ENCODE data around the gene SLC6A2. TPM values are rescaled to one million over a fixed set of nuclear protein-coding genes. Genes with fewer than 3 reads are reported as not detected.
"Not testable (repeated sequence)": the region's sequence is repeated elsewhere in the genome, so short reads cannot be mapped to it uniquely, and the experiment has no call there.

The SLC6A2 gene
- 2.3 TPM for total RNA-seq
- polyA plus RNA-seq (ENCODE audit: insufficient read depth in 1 of 8, insufficient read length in 8 of 8, low replicate concordance in 1 of 8), result 1 to 10 TPM in 6 of 8 donors, under 1 TPM in 2; 0.65 to 3.0 (median 1.6) TPM
- long read RNA-seq, donor 1, result 0 reads
- long read RNA-seq, donor 2, result 0 reads
- long read RNA-seq, donor 3, result 0 reads
- long read RNA-seq, donor 4, result 0 reads
- long read RNA-seq, donor 5, partial matches to known transcripts, result 0 of 1 reads
- long read RNA-seq, donor 5, other reads (novel, unspliced or antisense), result 0 of 1 reads
- long read RNA-seq, donor 6, result 0 reads
- long read RNA-seq, donor 7, result 0 reads
- long read RNA-seq, donor 8, result 0 reads
- long read RNA-seq, donor 9, result 0 reads
- long read RNA-seq, donor 10, result 0 reads
- long read RNA-seq, donor 11, result 0 reads

DNA sequence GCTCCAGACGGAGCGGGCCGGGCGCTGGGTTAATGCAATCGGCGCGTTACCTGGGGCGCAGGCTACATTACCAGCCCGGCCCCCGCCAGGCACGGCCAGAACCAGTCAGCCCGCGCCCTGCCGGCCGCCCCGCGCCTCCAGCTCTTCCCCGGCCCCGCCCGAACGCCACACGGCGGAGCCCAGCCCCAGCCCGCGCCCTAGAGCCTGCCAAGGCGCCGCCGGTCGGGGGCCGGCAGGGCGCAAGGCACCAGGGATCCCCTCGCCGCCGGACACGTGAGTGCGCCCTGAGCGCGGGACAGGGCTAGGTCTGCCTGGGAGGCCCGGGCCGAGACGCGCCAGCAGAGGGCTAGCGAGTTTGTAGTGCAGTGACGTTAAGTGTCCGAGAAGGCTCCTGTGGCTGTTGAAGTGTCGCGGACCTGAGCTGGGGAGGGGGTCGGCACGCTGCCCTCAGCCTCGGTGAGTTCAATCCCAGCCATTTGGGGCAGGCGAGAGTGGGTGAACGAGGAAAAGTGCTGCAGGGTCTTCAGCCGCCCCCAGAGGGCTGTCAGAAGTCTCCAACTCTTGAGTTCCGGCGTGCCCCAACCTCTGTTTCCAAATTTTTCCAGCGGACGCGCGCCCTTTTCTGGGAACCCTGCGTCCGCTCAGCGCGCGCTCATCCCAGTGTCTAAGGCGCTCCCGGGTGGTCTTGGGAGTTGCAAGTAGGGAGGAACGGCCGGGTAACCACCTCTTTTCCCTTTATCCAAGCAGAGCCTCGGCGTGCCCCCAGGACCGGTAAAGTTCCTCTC, at the start of gene SLC6A2:
TSS of gene SLC6A2 (plus strand) at position 92 of the 785 bp plus-strand sequence. CDS start 707 bp downstream, outside the sequence.
- Histone ChIP-seq H3K4me3 (ENCODE audit: low read length) (peak within 1 kb of the TSS; percentile 44), H3K36me3 (ENCODE audit: control insufficient read depth, insufficient read depth, low read length) (no peaks in the 10 kb centered on the region), H3K27me3 (ENCODE audit: control insufficient read depth, insufficient read depth, low read length) (peaks cover 63% of the 10 kb centered on the region), H3K4me1 (ENCODE audit: control insufficient read depth, insufficient read depth, low read length) (peaks cover 27% of the 10 kb centered on the region), H3K27ac (ENCODE audit: low read length) (no peak within 1 kb of the TSS), H3K9me3 (replicated peaks; ENCODE audit: control insufficient read depth, low read depth, low read length) (no peaks in the 10 kb centered on the region)
- under 1% methylated on average over 71 of the region's 71 CpGs for WGBS (ENCODE audit: insufficient coverage)
- DNase-seq, result peak; percentile 73

GRCh38 chr16:55613613-55614335, 42.0 kb upstream of the SLC6A2 start:
- Histone ChIP-seq H3K9me3 (replicated peaks; ENCODE audit: control insufficient read depth, low read depth, low read length) (no peaks in the 10 kb centered on the region), H3K27ac (ENCODE audit: low read length) (no peak overlapping the region), H3K36me3 (ENCODE audit: control insufficient read depth, insufficient read depth, low read length) (no peaks in the 10 kb centered on the region), H3K4me3 (ENCODE audit: low read length) (no peak overlapping the region), H3K27me3 (ENCODE audit: control insufficient read depth, insufficient read depth, low read length) (no peaks in the 10 kb centered on the region), H3K4me1 (ENCODE audit: control insufficient read depth, insufficient read depth, low read length) (no peaks in the 10 kb centered on the region)
- DNase-seq, result no peak
- no CpG with 5 or more reads among the region's 6 CpGs for WGBS (ENCODE audit: insufficient coverage)

GRCh38 chr16:55615071-55615470, 40.7 kb upstream of the SLC6A2 start:
- 100% methylated on average over 1 of the region's 3 CpGs for WGBS (ENCODE audit: insufficient coverage)
- Histone ChIP-seq H3K27ac (ENCODE audit: low read length) (no peak overlapping the region), H3K27me3 (ENCODE audit: control insufficient read depth, insufficient read depth, low read length) (no peaks in the 10 kb centered on the region), H3K4me3 (ENCODE audit: low read length) (no peak overlapping the region), H3K9me3 (replicated peaks; ENCODE audit: control insufficient read depth, low read depth, low read length) (no peaks in the 10 kb centered on the region), H3K4me1 (ENCODE audit: control insufficient read depth, insufficient read depth, low read length) (no peaks in the 10 kb centered on the region), H3K36me3 (ENCODE audit: control insufficient read depth, insufficient read depth, low read length) (no peaks in the 10 kb centered on the region)
- no peak for DNase-seq

- H3K4me1 ChIP-seq (ENCODE audit: control insufficient read depth, insufficient read depth, low read length); H3K9me3 ChIP-seq (replicated peaks; ENCODE audit: control insufficient read depth, low read depth, low read length); DNase-seq; H3K36me3 ChIP-seq (ENCODE audit: control insufficient read depth, insufficient read depth, low read length); H3K4me3 ChIP-seq (ENCODE audit: low read length); H3K27ac ChIP-seq (ENCODE audit: low read length); H3K27me3 ChIP-seq (ENCODE audit: control insufficient read depth, insufficient read depth, low read length): not testable (repeated sequence)
- 86% methylated on average over 11 of the region's 11 CpGs for WGBS (ENCODE audit: insufficient coverage)
These were observed 40.1 kb upstream of the SLC6A2 start for GRCh38 chr16:55615670-55616069.

GRCh38 chr16:55621771-55622170, 34.0 kb upstream of the SLC6A2 start:
- no peak overlapping the region for H3K27ac ChIP-seq (ENCODE audit: low read length)
- H3K9me3 ChIP-seq (replicated peaks; ENCODE audit: control insufficient read depth, low read depth, low read length), result no peaks in the 10 kb centered on the region
- no peaks in the 10 kb centered on the region for H3K4me1 ChIP-seq (ENCODE audit: control insufficient read depth, insufficient read depth, low read length)
- no peaks in the 10 kb centered on the region for H3K27me3 ChIP-seq (ENCODE audit: control insufficient read depth, insufficient read depth, low read length)
- no peak for DNase-seq
- H3K36me3 ChIP-seq (ENCODE audit: control insufficient read depth, insufficient read depth, low read length), result no peaks in the 10 kb centered on the region
- no peak overlapping the region for H3K4me3 ChIP-seq (ENCODE audit: low read length)

DNA sequence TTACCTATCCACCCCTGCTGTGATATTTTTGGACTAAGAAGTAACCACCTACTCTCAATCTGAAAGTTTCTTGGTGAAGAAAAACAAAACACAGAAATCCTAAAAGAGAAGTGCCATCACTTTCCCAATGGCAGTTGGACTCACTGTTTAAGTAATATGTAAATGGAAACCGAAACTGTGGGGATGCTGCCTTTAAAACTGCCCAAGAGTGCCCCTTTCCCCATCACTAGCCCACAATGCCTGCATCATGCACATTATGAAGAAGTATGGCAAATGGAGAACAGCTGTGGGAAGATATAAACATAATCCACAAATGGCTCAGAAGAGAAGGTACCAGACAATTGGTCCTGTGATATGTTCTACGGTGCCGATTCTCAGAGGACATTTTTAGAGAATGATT, 33.5 kb upstream of the SLC6A2 start:
- Histone ChIP-seq H3K27ac (ENCODE audit: low read length) (no peak overlapping the region), H3K4me3 (ENCODE audit: low read length) (no peak overlapping the region), H3K4me1 (ENCODE audit: control insufficient read depth, insufficient read depth, low read length) (no peaks in the 10 kb centered on the region), H3K9me3 (replicated peaks; ENCODE audit: control insufficient read depth, low read depth, low read length) (no peaks in the 10 kb centered on the region), H3K36me3 (ENCODE audit: control insufficient read depth, insufficient read depth, low read length) (no peaks in the 10 kb centered on the region), H3K27me3 (ENCODE audit: control insufficient read depth, insufficient read depth, low read length) (no peaks in the 10 kb centered on the region)
- WGBS (ENCODE audit: insufficient coverage), result no CpG with 5 or more reads among the region's 3 CpGs
- no peak for DNase-seq

GRCh38 chr16:55622930-55623561, 32.7 kb upstream of the SLC6A2 start:
- Histone ChIP-seq H3K27me3 (ENCODE audit: control insufficient read depth, insufficient read depth, low read length) (no peaks in the 10 kb centered on the region), H3K4me3 (ENCODE audit: low read length) (no peak overlapping the region), H3K4me1 (ENCODE audit: control insufficient read depth, insufficient read depth, low read length) (no peaks in the 10 kb centered on the region), H3K36me3 (ENCODE audit: control insufficient read depth, insufficient read depth, low read length) (no peaks in the 10 kb centered on the region), H3K27ac (ENCODE audit: low read length) (no peak overlapping the region), H3K9me3 (replicated peaks; ENCODE audit: control insufficient read depth, low read depth, low read length) (no peaks in the 10 kb centered on the region)
- no peak for DNase-seq
- WGBS (ENCODE audit: insufficient coverage), result 14% methylated on average over 6 of the region's 8 CpGs

GRCh38 chr16:55623640-55624039, 32.1 kb upstream of the SLC6A2 start:
- WGBS (ENCODE audit: insufficient coverage), result no CpG with 5 or more reads among the region's 2 CpGs
- Histone ChIP-seq H3K9me3 (replicated peaks; ENCODE audit: control insufficient read depth, low read depth, low read length) (no peaks in the 10 kb centered on the region), H3K4me1 (ENCODE audit: control insufficient read depth, insufficient read depth, low read length) (no peaks in the 10 kb centered on the region), H3K27me3 (ENCODE audit: control insufficient read depth, insufficient read depth, low read length) (no peaks in the 10 kb centered on the region), H3K4me3 (ENCODE audit: low read length) (no peak overlapping the region), H3K27ac (ENCODE audit: low read length) (no peak overlapping the region), H3K36me3 (ENCODE audit: control insufficient read depth, insufficient read depth, low read length) (no peaks in the 10 kb centered on the region)
- no peak for DNase-seq

- no peak for DNase-seq
- Histone ChIP-seq H3K4me3 (ENCODE audit: low read length) (no peak overlapping the region), H3K27me3 (ENCODE audit: control insufficient read depth, insufficient read depth, low read length) (no peaks in the 10 kb centered on the region), H3K9me3 (replicated peaks; ENCODE audit: control insufficient read depth, low read depth, low read length) (no peaks in the 10 kb centered on the region), H3K36me3 (ENCODE audit: control insufficient read depth, insufficient read depth, low read length) (no peaks in the 10 kb centered on the region), H3K4me1 (ENCODE audit: control insufficient read depth, insufficient read depth, low read length) (no peaks in the 10 kb centered on the region), H3K27ac (ENCODE audit: low read length) (no peak overlapping the region)
- WGBS (ENCODE audit: insufficient coverage), result 87% methylated on average over 5 of the region's 5 CpGs
These were observed 31.1 kb upstream of the SLC6A2 start for GRCh38 chr16:55624696-55625095.

DNA sequence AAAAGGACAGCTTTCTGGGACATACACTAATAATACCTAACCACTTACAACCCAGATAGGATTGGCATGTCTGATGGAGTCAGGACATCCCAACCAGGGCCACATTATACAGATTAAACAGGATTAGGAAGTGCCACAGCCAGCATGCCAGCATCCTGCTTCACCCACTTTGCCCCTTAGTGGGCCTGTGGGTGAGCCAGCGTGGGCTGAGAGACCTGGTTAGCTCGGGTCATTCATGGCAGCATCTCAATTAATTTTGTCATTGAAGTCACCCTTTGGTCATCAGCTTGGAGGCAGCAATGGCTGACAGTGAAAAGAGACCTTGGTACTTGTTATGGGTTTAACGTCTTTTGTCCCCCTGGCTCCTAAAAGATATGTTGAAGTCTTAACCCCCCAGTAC, 29.9 kb upstream of the SLC6A2 start:
- DNase-seq, result no peak
- Histone ChIP-seq H3K4me1 (ENCODE audit: control insufficient read depth, insufficient read depth, low read length) (no peaks in the 10 kb centered on the region), H3K27ac (ENCODE audit: low read length) (no peak overlapping the region), H3K27me3 (ENCODE audit: control insufficient read depth, insufficient read depth, low read length) (no peaks in the 10 kb centered on the region), H3K4me3 (ENCODE audit: low read length) (no peak overlapping the region), H3K36me3 (ENCODE audit: control insufficient read depth, insufficient read depth, low read length) (no peaks in the 10 kb centered on the region), H3K9me3 (replicated peaks; ENCODE audit: control insufficient read depth, low read depth, low read length) (no peaks in the 10 kb centered on the region)
- WGBS (ENCODE audit: insufficient coverage), result no CpG with 5 or more reads among the region's 3 CpGs

Data from muscle of leg (tissue), 16 donors.